A549 (cell line): ENCODE results near the gene ZNF225. TPM values are rescaled to one million over a fixed set of nuclear protein-coding genes. Genes with fewer than 3 reads are reported as not detected.

ENCODE experiments used
- polyA plus RNA-seq, 4 experiments: library from polyadenylated mRNA; depleted of rRNA in 3 of 4; stranded (reverse); fragments of >200 nt; fragmentation: RNase III in 1 of 4; extraction: RNeasy Plus Mini Kit Qiagen cat#74134 plus additional on column Dnase treatment in 1 of 4; gene quantifications; 2 replicates in 3 of 4; 3 replicates in 1 of 4; pipeline ENCODE4 v1.2.3, GENCODE V29; 2011 to 2017
- small RNA-seq, 6 experiments: library from RNA; depleted of rRNA; stranded (forward); fragments of <200 nt; gene quantifications; one replicate each; pipeline ENCODE3, GENCODE V24; 2012

Gene ZNF225
- polyA plus RNA-seq, 2 of the 4 experiments (the other 2 are of a cell fraction): 3.3 to 4.3 TPM

Small RNAs within 50 kb of the gene (small RNA-seq; reads per million reads assigned to genes)
- gene RNU6-902P: 0 reads per million in 6 experiments

Other genes with a start within 250 kb of the ZNF225 start
- 1.2 and 1.4 TPM in 2 replicates for gene ZNF404, start 229.4 kb upstream of the ZNF225 start, polyA plus RNA-seq (2011; rRNA removed)
- 0.75 to 1.1 TPM (median 0.89 TPM) in 3 replicates for gene ZNF404, start 229.4 kb upstream of the ZNF225 start, polyA plus RNA-seq (2017; fragmentation: RNase III; extraction: RNeasy Plus Mini Kit Qiagen cat#74134 plus additional on column Dnase treatment)
- 19.9 and 20.9 TPM in 2 replicates for gene ZNF45, start 178.1 kb upstream of the ZNF225 start, polyA plus RNA-seq (2011; rRNA removed)
- gene ZNF45, start 178.1 kb upstream of the ZNF225 start, polyA plus RNA-seq (2017; fragmentation: RNase III; extraction: RNeasy Plus Mini Kit Qiagen cat#74134 plus additional on column Dnase treatment): 13.3 to 15.1 TPM (median 14.8 TPM) in 3 replicates
- 1.6 and 2.4 TPM in 2 replicates for gene ZNF221, start 162.2 kb upstream of the ZNF225 start, polyA plus RNA-seq (2011; rRNA removed)
- gene ZNF221, start 162.2 kb upstream of the ZNF225 start, polyA plus RNA-seq (2017; fragmentation: RNase III; extraction: RNeasy Plus Mini Kit Qiagen cat#74134 plus additional on column Dnase treatment): 1.2 to 2.3 TPM (median 1.6 TPM) in 3 replicates
- 5.2 and 6.6 TPM in 2 replicates for gene ZNF155, start 129.2 kb upstream of the ZNF225 start, polyA plus RNA-seq (2011; rRNA removed)
- 3.9 to 4.8 TPM (median 4.3 TPM) in 3 replicates for gene ZNF155, start 129.2 kb upstream of the ZNF225 start, polyA plus RNA-seq (2017; fragmentation: RNase III; extraction: RNeasy Plus Mini Kit Qiagen cat#74134 plus additional on column Dnase treatment)
- 6.2 and 6.3 TPM in 2 replicates for gene ZNF230, start 110.4 kb upstream of the ZNF225 start, polyA plus RNA-seq (2011; rRNA removed)
- 2.9 to 3.3 TPM (median 3.1 TPM) in 3 replicates for gene ZNF230, start 110.4 kb upstream of the ZNF225 start, polyA plus RNA-seq (2017; fragmentation: RNase III; extraction: RNeasy Plus Mini Kit Qiagen cat#74134 plus additional on column Dnase treatment)
- gene ZNF222, start 88.0 kb upstream of the ZNF225 start, polyA plus RNA-seq (2011; rRNA removed): 6.2 and 7.0 TPM in 2 replicates
- gene ZNF222, start 88.0 kb upstream of the ZNF225 start, polyA plus RNA-seq (2017; fragmentation: RNase III; extraction: RNeasy Plus Mini Kit Qiagen cat#74134 plus additional on column Dnase treatment): 4.6 to 5.9 TPM (median 4.7 TPM) in 3 replicates
- gene ZNF223, start 61.4 kb upstream of the ZNF225 start, polyA plus RNA-seq (2011; rRNA removed): 5.2 and 5.4 TPM in 2 replicates
- 2.2 to 2.6 TPM (median 2.4 TPM) in 3 replicates for gene ZNF223, start 61.4 kb upstream of the ZNF225 start, polyA plus RNA-seq (2017; fragmentation: RNase III; extraction: RNeasy Plus Mini Kit Qiagen cat#74134 plus additional on column Dnase treatment)
- gene ZNF284, start 41.2 kb upstream of the ZNF225 start, polyA plus RNA-seq (2011; rRNA removed): 1.0 and 1.2 TPM in 2 replicates
- 0.81 to 1.1 TPM (median 1.0 TPM) in 3 replicates for gene ZNF284, start 41.2 kb upstream of the ZNF225 start, polyA plus RNA-seq (2017; fragmentation: RNase III; extraction: RNeasy Plus Mini Kit Qiagen cat#74134 plus additional on column Dnase treatment)
- gene ZNF224, start 19.0 kb upstream of the ZNF225 start, polyA plus RNA-seq (2011; rRNA removed): 22.3 and 25.0 TPM in 2 replicates
- gene ZNF224, start 19.0 kb upstream of the ZNF225 start, polyA plus RNA-seq (2017; fragmentation: RNase III; extraction: RNeasy Plus Mini Kit Qiagen cat#74134 plus additional on column Dnase treatment): 17.0 to 21.0 TPM (median 17.1 TPM) in 3 replicates
- 5.8 and 6.2 TPM in 2 replicates for gene ZNF234, start 28.2 kb downstream of the ZNF225 start, polyA plus RNA-seq (2011; rRNA removed)
- gene ZNF234, start 28.2 kb downstream of the ZNF225 start, polyA plus RNA-seq (2017; fragmentation: RNase III; extraction: RNeasy Plus Mini Kit Qiagen cat#74134 plus additional on column Dnase treatment): 4.7 to 5.4 TPM (median 5.1 TPM) in 3 replicates
- gene ZNF226, start 51.7 kb downstream of the ZNF225 start, polyA plus RNA-seq (2011; rRNA removed): 46.3 and 53.2 TPM in 2 replicates
- 26.8 to 27.6 TPM (median 27.2 TPM) in 3 replicates for gene ZNF226, start 51.7 kb downstream of the ZNF225 start, polyA plus RNA-seq (2017; fragmentation: RNase III; extraction: RNeasy Plus Mini Kit Qiagen cat#74134 plus additional on column Dnase treatment)
- gene ZNF227, start 99.1 kb downstream of the ZNF225 start, polyA plus RNA-seq (2011; rRNA removed): 15.8 and 17.1 TPM in 2 replicates
- gene ZNF227, start 99.1 kb downstream of the ZNF225 start, polyA plus RNA-seq (2017; fragmentation: RNase III; extraction: RNeasy Plus Mini Kit Qiagen cat#74134 plus additional on column Dnase treatment): 10.1 to 10.4 TPM (median 10.1 TPM) in 3 replicates
- gene ZNF233, start 146.5 kb downstream of the ZNF225 start, polyA plus RNA-seq (2011; rRNA removed): 1.9 and 2.1 TPM in 2 replicates
- 1.2 to 1.3 TPM (median 1.2 TPM) in 3 replicates for gene ZNF233, start 146.5 kb downstream of the ZNF225 start, polyA plus RNA-seq (2017; fragmentation: RNase III; extraction: RNeasy Plus Mini Kit Qiagen cat#74134 plus additional on column Dnase treatment)
- 7.4 and 8.4 TPM in 2 replicates for gene ZNF235, start 191.6 kb downstream of the ZNF225 start, polyA plus RNA-seq (2011; rRNA removed)
- gene ZNF235, start 191.6 kb downstream of the ZNF225 start, polyA plus RNA-seq (2017; fragmentation: RNase III; extraction: RNeasy Plus Mini Kit Qiagen cat#74134 plus additional on column Dnase treatment): 3.8 to 4.9 TPM (median 4.2 TPM) in 3 replicates
- gene ZNF112, start 243.3 kb downstream of the ZNF225 start, polyA plus RNA-seq (2011; rRNA removed): 5.6 and 6.9 TPM in 2 replicates
- gene ZNF112, start 243.3 kb downstream of the ZNF225 start, polyA plus RNA-seq (2017; fragmentation: RNase III; extraction: RNeasy Plus Mini Kit Qiagen cat#74134 plus additional on column Dnase treatment): 3.3 to 3.5 TPM (median 3.5 TPM) in 3 replicates